Amygdala (tissue), 56 donors: ENCODE data around the gene MYT1.

Experiments used
- DNase-seq, 56 donors: peaks; one replicate each; lab custom pipeline; 2025; lab: John Stamatoyannopoulos, UW

The MYT1 gene

GRCh38 chr20:64188091-64188490 lies 23.8 kb downstream of the MYT1 start:
- DNase-seq: no peak

GRCh38 chr20:64188682-64189529 lies 24.7 kb downstream of the MYT1 start:
- DNase-seq: peak in 10 of 56 donors; percentile 5 to 69 (median 24)

- DNase-seq: no peak
Observed at GRCh38 chr20:64189530-64189966, 25.3 kb downstream of the MYT1 start.

GRCh38 chr20:64189986-64190385 lies 25.7 kb downstream of the MYT1 start:
- DNase-seq: no peak

- no peak for DNase-seq
Observed at GRCh38 chr20:64191002-64191401, 26.8 kb downstream of the MYT1 start.

- DNase-seq: no peak
Observed at GRCh38 chr20:64192406-64192805, 28.2 kb downstream of the MYT1 start.

GRCh38 chr20:64193058-64193457 lies 28.8 kb downstream of the MYT1 start:
- DNase-seq: no peak

- DNase-seq: no peak
Observed at GRCh38 chr20:64194269-64194668, 30.0 kb downstream of the MYT1 start.

GRCh38 chr20:64196309-64196708 lies 32.1 kb downstream of the MYT1 start:
- DNase-seq: no peak

GRCh38 chr20:64196847-64197306 lies 32.6 kb downstream of the MYT1 start:
- DNase-seq: no peak

GRCh38 chr20:64198347-64198746 lies 34.1 kb downstream of the MYT1 start:
- no peak for DNase-seq

- DNase-seq: no peak
Observed at GRCh38 chr20:64199395-64199794, 35.1 kb downstream of the MYT1 start.

- DNase-seq: peak in 1 of 56 donors; percentile 9
Observed at GRCh38 chr20:64200740-64201139, 36.5 kb downstream of the MYT1 start.

GRCh38 chr20:64201653-64202052 lies 37.4 kb downstream of the MYT1 start:
- DNase-seq: no peak

GRCh38 chr20:64203037-64203777 lies 39.0 kb downstream of the MYT1 start:
- DNase-seq: no peak

GRCh38 chr20:64205611-64206026 lies 41.4 kb downstream of the MYT1 start:
- DNase-seq: peak in 33 of 56 donors; percentile 12 to 82 (median 33)

GRCh38 chr20:64206614-64207013 lies 42.4 kb downstream of the MYT1 start:
- no peak for DNase-seq

GRCh38 chr20:64207641-64208590 lies 43.7 kb downstream of the MYT1 start:
- DNase-seq: no peak

GRCh38 chr20:64209148-64209547 lies 44.9 kb downstream of the MYT1 start:
- DNase-seq: no peak

GRCh38 chr20:64210656-64211369 lies 46.6 kb downstream of the MYT1 start:
- no peak for DNase-seq
